SIG-M5 treated with dmso at 0.1 percent for 504 hours (cell line): ENCODE data around the gene TECPR2.
A peak's percentile ranks its signal among the peaks of the same experiment; 100 is the strongest.

Source experiments
- DNase-seq: peaks from one replicate; lab custom pipeline; 2025; ENCODE audit not compliant: unreplicated experiment; lab: John Stamatoyannopoulos, UW

The TECPR2 gene

DNA sequence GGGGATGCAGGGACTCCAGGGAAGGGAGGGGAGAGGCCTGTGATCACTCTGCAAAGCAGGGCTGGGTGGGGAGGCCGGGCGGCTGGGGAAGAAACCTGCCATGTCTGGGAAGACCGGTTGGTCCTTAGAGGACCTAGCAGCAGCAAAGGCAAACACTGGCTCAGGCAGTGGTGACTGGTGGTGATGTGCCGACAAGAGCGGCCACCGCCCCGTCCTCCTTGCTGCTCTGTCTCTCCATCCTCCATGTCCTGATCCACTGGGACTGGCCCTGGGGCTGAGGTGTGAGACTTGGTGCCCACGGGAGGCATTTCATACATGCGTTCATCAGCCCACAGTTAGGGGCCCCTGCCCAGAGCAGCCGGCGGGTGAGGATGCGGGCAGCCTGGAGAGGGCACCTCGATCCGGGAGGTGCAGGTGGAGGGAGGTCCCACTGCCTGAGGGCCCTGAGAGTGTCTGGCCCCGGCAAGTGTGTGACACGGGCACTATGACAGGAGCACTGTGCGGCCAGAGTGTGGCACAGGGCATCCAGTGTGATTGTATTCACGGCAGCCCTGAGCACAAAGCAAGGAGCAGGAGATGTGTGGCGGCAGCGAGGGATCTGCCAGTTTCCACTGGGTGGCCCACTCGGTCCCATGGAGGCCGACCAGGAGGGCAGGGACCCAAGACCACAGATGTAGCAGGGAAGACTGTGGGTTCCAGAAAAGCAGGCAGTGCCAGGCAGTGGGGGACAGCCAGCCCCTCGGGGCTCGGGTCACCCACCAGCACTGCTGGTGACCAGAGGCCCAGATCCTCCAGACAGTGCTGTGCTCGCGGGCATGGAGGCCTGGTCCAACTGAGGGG lies 133.0 kb downstream of the TECPR2 start:
- no peak for DNase-seq

DNA sequence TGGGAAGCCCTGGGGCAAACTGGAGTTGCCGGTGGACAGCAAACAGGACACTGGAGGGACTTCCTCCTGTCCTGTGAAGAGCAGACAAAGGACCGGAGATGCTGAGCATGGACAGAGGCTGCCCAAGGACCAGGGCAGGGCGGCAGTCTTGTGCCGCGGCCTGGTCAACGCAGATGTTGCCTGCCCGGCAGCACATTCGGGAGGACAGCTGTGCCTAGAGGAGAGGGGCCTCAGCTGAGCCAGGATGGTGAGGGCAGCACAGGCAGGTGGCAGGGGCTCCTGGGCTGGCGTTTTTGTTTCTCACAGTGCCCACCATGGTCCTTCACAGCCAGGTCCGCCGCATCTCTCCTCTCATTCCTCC lies 133.6 kb downstream of the TECPR2 start:
- no peak for DNase-seq

- no peak for DNase-seq
Measured at GRCh38 chr14:102496958-102497744, 134.4 kb downstream of the TECPR2 start.

DNA sequence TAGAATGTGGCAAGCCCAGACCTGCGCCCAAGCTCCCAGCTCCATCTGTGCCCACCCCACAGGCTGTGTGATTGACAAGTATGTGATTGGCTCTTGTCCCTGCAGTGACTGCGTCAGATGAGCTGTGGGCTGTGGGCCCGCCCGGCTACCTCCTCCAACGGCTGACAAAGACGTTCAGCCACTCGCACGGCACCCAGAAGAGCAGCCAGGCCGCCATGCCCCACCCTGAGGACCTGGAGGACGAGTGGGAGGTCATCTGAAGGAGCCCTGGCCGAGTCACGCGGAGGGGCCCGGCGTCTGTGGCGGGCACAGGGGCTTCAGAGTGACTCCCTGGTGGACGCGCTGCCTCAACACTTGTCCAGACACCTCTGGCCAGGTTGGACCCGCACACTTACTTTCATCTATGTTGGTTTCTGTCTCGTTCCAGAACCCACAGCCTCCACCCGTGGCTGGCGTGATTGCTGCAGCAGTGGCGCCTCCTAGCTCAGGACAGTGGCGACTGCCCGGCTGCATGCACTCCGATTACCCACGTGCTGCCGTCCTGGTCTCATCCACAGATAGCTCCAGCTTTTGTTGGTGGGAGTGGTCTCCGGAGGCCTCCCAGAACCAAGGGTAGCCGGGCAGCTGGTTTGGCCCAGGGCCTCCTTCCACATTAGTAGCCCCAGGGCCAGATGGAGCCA lies 135.4 kb downstream of the TECPR2 start:
- DNase-seq = no peak

GRCh38 chr14:102498678-102499265 lies 136.0 kb downstream of the TECPR2 start:
- no peak for DNase-seq

DNA sequence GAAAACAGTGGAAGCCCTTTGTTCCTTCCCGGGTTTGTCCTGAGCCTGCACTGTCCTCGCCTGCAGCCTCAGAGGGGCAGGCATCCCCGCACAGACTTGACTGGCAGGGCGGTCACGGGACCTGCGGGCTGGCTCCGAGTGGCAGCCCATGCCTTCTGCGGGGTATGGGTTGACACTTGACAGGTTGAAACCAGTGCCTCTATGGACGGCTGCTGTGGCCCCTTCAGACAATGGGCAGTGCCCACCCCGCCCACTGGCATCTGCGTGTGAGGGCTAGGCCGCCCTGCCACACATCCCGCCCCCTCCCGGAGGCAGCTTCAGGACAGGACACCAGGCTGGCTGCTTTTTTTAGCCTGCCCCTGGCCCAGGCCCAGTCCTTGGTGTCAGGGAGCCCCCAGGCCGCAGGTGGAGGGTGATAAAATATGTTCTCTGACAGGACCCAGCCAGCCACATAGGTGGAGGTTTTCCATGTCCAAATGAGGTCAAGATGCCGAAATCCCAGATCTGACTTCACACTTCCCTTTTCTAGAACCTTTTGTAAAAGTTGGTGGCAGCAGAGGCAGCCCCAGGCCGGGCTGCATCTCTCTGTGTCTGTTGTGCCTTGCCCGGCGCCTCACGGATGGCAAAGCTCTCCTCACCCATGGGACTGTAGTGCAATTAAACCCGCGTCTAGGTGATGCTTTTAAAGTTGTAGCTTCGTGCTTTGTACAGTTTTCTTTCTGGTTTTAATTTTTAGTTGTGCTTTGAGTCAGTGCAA lies 136.8 kb downstream of the TECPR2 start:
- no peak for DNase-seq

DNA sequence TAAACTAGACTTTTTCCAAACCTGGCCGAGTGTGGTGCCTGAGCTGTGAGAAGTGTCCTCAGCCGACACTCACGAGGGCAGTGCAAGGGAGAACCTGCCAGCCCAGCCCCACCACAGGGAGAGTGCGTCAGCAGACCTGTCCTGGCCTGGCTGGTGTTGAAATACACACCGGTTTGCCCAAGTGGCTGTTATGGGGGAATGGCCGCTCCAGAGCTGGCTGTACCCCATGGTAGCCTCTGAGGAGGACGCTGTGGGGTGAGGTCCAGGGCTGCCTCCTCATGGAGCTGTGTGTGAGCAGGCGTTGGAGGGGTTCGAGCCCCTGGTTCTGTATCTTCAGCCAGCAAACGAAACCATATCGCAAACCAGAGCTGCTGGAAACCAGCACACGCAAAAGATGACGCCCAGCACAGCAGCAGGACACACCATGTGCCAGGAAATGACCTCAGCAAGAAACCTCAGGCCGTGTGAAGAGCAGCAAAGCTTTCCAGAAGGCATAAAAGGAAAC lies 137.5 kb downstream of the TECPR2 start:
- DNase-seq = no peak

GRCh38 chr14:102500713-102501112 lies 138.0 kb downstream of the TECPR2 start:
- no peak for DNase-seq

DNA sequence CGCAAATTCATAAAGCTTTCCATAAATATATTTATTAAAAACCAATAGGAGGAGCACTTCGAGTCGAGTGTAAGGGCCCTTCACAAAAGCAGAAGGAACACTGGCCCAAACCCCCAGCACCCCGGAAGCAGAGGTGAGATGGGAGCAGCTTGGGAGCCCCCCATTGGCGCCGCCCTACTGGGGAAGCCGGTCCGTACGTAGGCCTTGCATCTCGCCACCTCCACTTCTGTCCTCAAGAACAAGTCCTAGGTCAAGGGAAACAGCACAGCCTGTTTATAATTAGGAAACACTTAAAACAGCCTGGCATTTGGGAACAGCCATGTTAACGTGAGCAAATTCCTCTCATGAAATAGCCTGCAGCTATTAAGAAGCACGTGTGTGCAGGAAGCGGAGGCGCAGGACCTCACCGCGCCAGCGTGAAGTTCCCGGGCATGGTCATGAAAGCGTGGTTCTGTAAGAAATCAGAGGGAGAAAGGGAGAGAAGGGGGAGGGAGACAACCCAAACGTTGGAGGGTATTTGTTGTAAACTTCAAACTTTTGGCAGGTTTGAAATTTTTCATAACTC lies 139.1 kb downstream of the TECPR2 start:
- DNase-seq = peak; percentile 24

DNA sequence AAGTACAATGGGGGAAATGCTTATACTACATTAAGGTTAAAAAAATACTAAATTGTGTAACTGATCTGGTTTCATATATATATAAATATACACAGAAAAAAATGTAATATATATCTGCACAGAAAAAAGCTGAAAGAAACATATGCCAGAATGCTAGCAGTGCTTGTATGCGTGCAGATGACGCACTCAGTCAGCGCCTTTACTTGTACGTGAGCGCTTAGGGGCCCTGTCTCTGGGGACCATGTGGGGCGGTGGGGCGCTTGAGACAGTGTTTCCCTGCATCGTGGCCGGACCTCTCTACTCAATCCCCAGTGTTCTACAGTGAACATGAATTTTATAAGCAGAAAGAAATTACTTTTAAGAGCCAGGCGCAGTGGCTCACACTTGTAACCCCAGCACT lies 139.8 kb downstream of the TECPR2 start:
- no peak for DNase-seq

GRCh38 chr14:102503641-102504327 lies 141.0 kb downstream of the TECPR2 start:
- no peak for DNase-seq

GRCh38 chr14:102504328-102504999 lies 141.7 kb downstream of the TECPR2 start:
- no peak for DNase-seq

GRCh38 chr14:102505000-102505619 lies 142.4 kb downstream of the TECPR2 start:
- no peak for DNase-seq

- DNase-seq = no peak
Measured at GRCh38 chr14:102505775-102506625, 143.3 kb downstream of the TECPR2 start.

GRCh38 chr14:102506626-102506925 lies 143.8 kb downstream of the TECPR2 start:
- DNase-seq = no peak

GRCh38 chr14:102507081-102507856 lies 144.5 kb downstream of the TECPR2 start:
- no peak for DNase-seq

- no peak for DNase-seq
Measured at GRCh38 chr14:102507857-102508312, 145.1 kb downstream of the TECPR2 start.
